Measurements from ENCODE around the gene SLC25A34. TPM values are rescaled to one million over a fixed set of nuclear protein-coding genes. Genes with fewer than 3 reads are reported as not detected.

SLC25A34 gene
- total and polyA plus RNA-seq, 10 of the 15 experiments (the other 5 are each of a cell fraction or from before 2014, with no cell fraction given), result 0.02 to 1.6 (median 0.39) TPM

GRCh38 chr1:15762546-15762945 is 26.5 kb downstream of the SLC25A34 start:
- POLR2A ChIA-PET, result no interaction called here
- BruUV-seq (replicated peaks), result no TSS peak
- no peak overlapping the region for H3K4me3 ChIP-seq
- H3K36me3 ChIP-seq (ENCODE audit: control insufficient read depth in 2 of 2, insufficient read depth in 2 of 2, low read length in 1 of 2), result no peaks in the 10 kb centered on the region
- H3K9ac ChIP-seq (ENCODE audit: control insufficient read depth, insufficient read depth, low read length), result no peak overlapping the region
- DNase-seq (ENCODE audit: low read depth, low spot score) (no peak), FAIRE-seq (no peak), ATAC-seq (no peak)
- RAD21 ChIA-PET (ENCODE audit: unreplicated experiment), result no interaction called here
- SMC1A ChIA-PET (ENCODE audit: uncharacterized antibody, unreplicated experiment), result no interaction called here
- H3K27ac ChIP-seq (ENCODE audit: control insufficient read depth, insufficient read depth), result no peak overlapping the region
- in situ Hi-C loops (cut with MboI), result no loop called here
- intact Hi-C loops (cut with micrococcal nuclease; ENCODE audit: unreplicated experiment), result no loop called here
- CTCF ChIA-PET, result interaction anchor here (0.8 kb wide), 1 partner anchor 245 kb away, joined by 3 read pairs; no protein-coding TSS in a partner anchor
- no peaks in the 10 kb centered on the region for H3K9me3 ChIP-seq (replicated peaks; ENCODE audit: control insufficient read depth, insufficient read depth, low read length)
- H3K79me2 ChIP-seq (ENCODE audit: control insufficient read depth, insufficient read depth, low read length), result no peaks in the 10 kb centered on the region
- H3K4me2 ChIP-seq (ENCODE audit: control insufficient read depth, insufficient read depth), result no peak overlapping the region
- H2AFZ ChIP-seq (ENCODE audit: control insufficient read depth, low read depth, low read length), result no peak overlapping the region
- 23% methylated on average over 10 of the region's 10 CpGs for WGBS (ENCODE audit: insufficient coverage, insufficient replicate concordance, low lambda C conversion rate, missing lambda C conversion rate)
- H4K20me1 ChIP-seq (ENCODE audit: control insufficient read depth, insufficient read depth), result no peaks in the 10 kb centered on the region
- peaks cover 5 to 10% of the 10 kb centered on the region in 2 experiments; a peak in 3 of 4 replicates for H3K27me3 ChIP-seq (replicated peaks in 1 of 2; ENCODE audit: control insufficient read depth in 2 of 2, insufficient read depth in 2 of 2, low read length in 1 of 2)
- no peak for TF ChIP-seq BHLHE40 (IDR thresholded peaks at IDR 0.05; ENCODE audit: borderline replicate concordance in 1 of 2, low read depth in 2 of 2, low read length in 1 of 2)
- TF ChIP-seq ZNF274 (IDR thresholded peaks at IDR 0.05; ENCODE audit: insufficient read depth, insufficient read length), result no peak
- TF ChIP-seq PRDM15 (CRISPR knock-in tag; IDR thresholded peaks at IDR 0.05), result no peak
- TF ChIP-seq ZBTB40 (IDR thresholded peaks at IDR 0.05; ENCODE audit: borderline replicate concordance), result no peak
- TF ChIP-seq ATF3 (IDR thresholded peaks at IDR 0.05; ENCODE audit: borderline replicate concordance, extremely low read depth, low read depth, low read length), result no peak
- TF ChIP-seq SMC3 (IDR thresholded peaks at IDR 0.05; ENCODE audit: borderline replicate concordance, low read length), result no peak
- TF ChIP-seq NBN (IDR thresholded peaks at IDR 0.05), result no peak
- no peak for TF ChIP-seq STAT3 (IDR thresholded peaks at IDR 0.05; ENCODE audit: low read depth, low read length)
- TF ChIP-seq NFIC (IDR thresholded peaks at IDR 0.05; ENCODE audit: low read depth, low read length), result no peak
- no peak for TF ChIP-seq IRF4 (IDR thresholded peaks at IDR 0.05; ENCODE audit: low read depth, low read length)
- TF ChIP-seq FOXM1 (IDR thresholded peaks at IDR 0.05; ENCODE audit: low read depth, low read length), result no peak
- no peaks in the 10 kb centered on the region for H3K4me1 ChIP-seq (ENCODE audit: control insufficient read depth, insufficient read depth, low read length)

All from GM12878 (cell line).